Karpas-422 (cell line): ENCODE data around the gene EXOSC2. TPM values are rescaled to one million over a fixed set of nuclear protein-coding genes. Genes with fewer than 3 reads are reported as not detected.

Experiments used
- DNase-seq: peaks from one replicate; pipeline ENCODE4 v3.0.0-alpha.2; 2015
- H2AFZ ChIP-seq: fragments of 200-600 bp; sonication (generic); 2 replicates; pipeline ENCODE4 v1.6.1; 2014; ENCODE audit warnings: antibody characterized with exemption, low read length, mixed read lengths
- H3K27ac ChIP-seq: fragments of 200-600 bp; sonication (generic); 2 replicates; pipeline ENCODE4 v1.5.1; 2014; ENCODE audit warnings: mild to moderate bottlenecking, low read length, moderate library complexity
- H3K27me3 ChIP-seq: fragments of 200-600 bp; sonication (generic); 2 replicates; pipeline ENCODE4 v1.6.1; 2014; ENCODE audit warnings: low read length, mixed read lengths
- H3K36me3 ChIP-seq: fragments of 200-600 bp; sonication (generic); 2 replicates; pipeline ENCODE4 v1.6.1; 2014; ENCODE audit warnings: low read length, mixed read lengths; ENCODE audit not compliant: insufficient read depth
- H3K4me1 ChIP-seq: fragments of 200-600 bp; sonication (generic); 2 replicates; pipeline ENCODE4 v1.6.1; 2014; ENCODE audit warnings: mild to moderate bottlenecking, low read length, mixed read lengths
- H3K4me2 ChIP-seq: fragments of 200-600 bp; sonication (generic); 2 replicates; pipeline ENCODE4 v1.6.1; 2014; ENCODE audit warnings: low read length, low read depth, mild to moderate bottlenecking; ENCODE audit not compliant: poor library complexity, severe bottlenecking
- H3K4me3 ChIP-seq: fragments of 200-600 bp; sonication (generic); 2 replicates; pipeline ENCODE4 v1.5.1; 2014; ENCODE audit warnings: mild to moderate bottlenecking, antibody characterized with exemption, low read length, mixed read lengths
- H3K79me2 ChIP-seq: fragments of 200-600 bp; sonication (generic); 2 replicates; pipeline ENCODE4 v1.6.1; 2014; ENCODE audit warnings: mild to moderate bottlenecking, low read length, mixed read lengths
- H3K9ac ChIP-seq: fragments of 200-600 bp; sonication (generic); 2 replicates; pipeline ENCODE4 v1.6.0; 2014; ENCODE audit warnings: low read length
- H3K9me2 ChIP-seq: fragments of 200-600 bp; sonication (generic), shearing (Covaris generic); replicated peaks from 2 replicates; pipeline ENCODE4 v1.6.0; 2014; ENCODE audit warnings: mild to moderate bottlenecking, low read length, moderate library complexity; ENCODE audit not compliant: insufficient read depth
- H3K9me3 ChIP-seq: fragments of 300-700, 200-600 bp; sonication (generic); 2 replicates; pipeline ENCODE4 v1.6.1; 2014; ENCODE audit warnings: low read length, mixed read lengths
- H4K20me1 ChIP-seq: fragments of 200-600 bp; sonication (generic); 2 replicates; pipeline ENCODE4 v1.6.1; 2014; ENCODE audit warnings: mild to moderate bottlenecking, antibody characterized with exemption, low read length, low read depth; ENCODE audit not compliant: insufficient read depth
- total RNA-seq: library from RNA; depleted of rRNA; stranded (reverse); fragments of >200 nt; shearing (Covaris generic); gene quantifications from 2 replicates; pipeline ENCODE4 v1.2.3, GENCODE V29; 2014; ENCODE audit warnings: low replicate concordance

Gene EXOSC2
- total RNA-seq, 1 experiment from 2014 or later = 14.6 TPM

- no peaks in the 10 kb centered on the region for H3K9me2 ChIP-seq
- H3K9ac ChIP-seq = no peak overlapping the region
- no peaks in the 10 kb centered on the region for H3K9me3 ChIP-seq
- H3K27ac ChIP-seq = no peak overlapping the region
- H3K4me3 ChIP-seq = no peak overlapping the region
- H3K4me2 ChIP-seq = no peak overlapping the region
- no peak for DNase-seq
- no peak overlapping the region for H2AFZ ChIP-seq
- H3K4me1 ChIP-seq = no peaks in the 10 kb centered on the region
- H3K79me2 ChIP-seq = no peaks in the 10 kb centered on the region
- no peaks in the 10 kb centered on the region for H3K36me3 ChIP-seq
- H3K27me3 ChIP-seq = no peaks in the 10 kb centered on the region
- no peaks in the 10 kb centered on the region for H4K20me1 ChIP-seq
Observed at GRCh38 chr9:130672466-130672865, 21.1 kb upstream of the EXOSC2 start.

GRCh38 chr9:130672933-130673615 is 20.5 kb upstream of the EXOSC2 start:
- Histone ChIP-seq H3K4me1 (no peaks in the 10 kb centered on the region), H3K9ac (no peak overlapping the region), H3K79me2 (no peaks in the 10 kb centered on the region), H2AFZ (no peak overlapping the region), H3K27me3 (no peaks in the 10 kb centered on the region), H3K27ac (no peak overlapping the region), H3K9me3 (no peaks in the 10 kb centered on the region), H4K20me1 (no peaks in the 10 kb centered on the region), H3K4me2 (no peak overlapping the region), H3K9me2 (no peaks in the 10 kb centered on the region), H3K36me3 (no peaks in the 10 kb centered on the region), H3K4me3 (no peak overlapping the region)
- DNase-seq = no peak

- H3K9ac ChIP-seq = no peak overlapping the region
- no peaks in the 10 kb centered on the region for H4K20me1 ChIP-seq
- no peaks in the 10 kb centered on the region for H3K27me3 ChIP-seq
- H3K9me2 ChIP-seq = no peaks in the 10 kb centered on the region
- H3K4me3 ChIP-seq = no peak overlapping the region
- no peak overlapping the region for H3K4me2 ChIP-seq
- H3K4me1 ChIP-seq = no peaks in the 10 kb centered on the region
- no peaks in the 10 kb centered on the region for H3K79me2 ChIP-seq
- no peak for DNase-seq
- no peaks in the 10 kb centered on the region for H3K9me3 ChIP-seq
- H2AFZ ChIP-seq = no peak overlapping the region
- no peak overlapping the region for H3K27ac ChIP-seq
- H3K36me3 ChIP-seq = no peaks in the 10 kb centered on the region
Observed at GRCh38 chr9:130675396-130675795, 18.2 kb upstream of the EXOSC2 start.

- Histone ChIP-seq H2AFZ (no peak overlapping the region), H3K36me3 (no peaks in the 10 kb centered on the region), H3K9ac (no peak overlapping the region), H4K20me1 (no peaks in the 10 kb centered on the region), H3K27ac (no peak overlapping the region), H3K27me3 (no peaks in the 10 kb centered on the region), H3K9me2 (no peaks in the 10 kb centered on the region), H3K4me1 (peaks cover 13% of the 10 kb centered on the region), H3K4me3 (no peak overlapping the region), H3K4me2 (no peak overlapping the region), H3K79me2 (no peaks in the 10 kb centered on the region), H3K9me3 (no peaks in the 10 kb centered on the region)
- DNase-seq = no peak
Observed at GRCh38 chr9:130677252-130677651, 16.3 kb upstream of the EXOSC2 start.

- H3K9me2 ChIP-seq = no peaks in the 10 kb centered on the region
- H3K27ac ChIP-seq = no peak overlapping the region
- peaks cover 16% of the 10 kb centered on the region for H3K4me1 ChIP-seq
- H3K9ac ChIP-seq = peak overlapping the region; percentile 80
- peak; percentile 88 for DNase-seq
- no peaks in the 10 kb centered on the region for H3K79me2 ChIP-seq
- H3K27me3 ChIP-seq = 0 out of 2 replicates have a peak, but pooled peaks cover 2% of the 10 kb centered on the region
- H3K9me3 ChIP-seq = no peaks in the 10 kb centered on the region
- H2AFZ ChIP-seq = peak overlapping the region; percentile 95
- no peaks in the 10 kb centered on the region for H3K36me3 ChIP-seq
- H3K4me3 ChIP-seq = peak overlapping the region; percentile 82
- peak overlapping the region; percentile 88 for H3K4me2 ChIP-seq
- no peaks in the 10 kb centered on the region for H4K20me1 ChIP-seq
Observed at GRCh38 chr9:130680836-130681768, 12.5 kb upstream of the EXOSC2 start.

- H3K36me3 ChIP-seq = no peaks in the 10 kb centered on the region
- peak; percentile 67 for DNase-seq
- no peaks in the 10 kb centered on the region for H3K9me3 ChIP-seq
- H3K79me2 ChIP-seq = no peaks in the 10 kb centered on the region
- H3K9me2 ChIP-seq = no peaks in the 10 kb centered on the region
- peaks cover 16% of the 10 kb centered on the region for H3K4me1 ChIP-seq
- H4K20me1 ChIP-seq = no peaks in the 10 kb centered on the region
- H3K9ac ChIP-seq = peak overlapping the region; percentile 80
- H3K4me2 ChIP-seq = peak overlapping the region; percentile 88
- no peak overlapping the region for H3K27ac ChIP-seq
- peak overlapping the region; percentile 57 for H2AFZ ChIP-seq
- 0 out of 2 replicates have a peak, but pooled peaks cover 2% of the 10 kb centered on the region for H3K27me3 ChIP-seq
- H3K4me3 ChIP-seq = peak overlapping the region; percentile 82
Observed at GRCh38 chr9:130681769-130682420, 11.7 kb upstream of the EXOSC2 start.

GRCh38 chr9:130682421-130683121 is 11.0 kb upstream of the EXOSC2 start:
- Histone ChIP-seq H2AFZ (peak overlapping the region; percentile 57), H3K4me1 (peaks cover 16% of the 10 kb centered on the region), H3K79me2 (no peaks in the 10 kb centered on the region), H3K36me3 (no peaks in the 10 kb centered on the region), H4K20me1 (no peaks in the 10 kb centered on the region), H3K27me3 (0 out of 2 replicates have a peak, but pooled peaks cover 2% of the 10 kb centered on the region), H3K4me2 (peak overlapping the region; percentile 88), H3K27ac (no peak overlapping the region), H3K4me3 (peak overlapping the region; percentile 82), H3K9me3 (no peaks in the 10 kb centered on the region), H3K9me2 (no peaks in the 10 kb centered on the region), H3K9ac (peak overlapping the region; percentile 80)
- DNase-seq = peak; percentile 86
